GM12872 (cell line): ENCODE data around the gene TM9SF2.

Experiments used
- TF ChIP-seq, protein P1 (sequence below): IDR thresholded peaks from 3 replicates; pipeline ENCODE4 v1.5.1; 2011; ENCODE audit warnings: low read depth, mild to moderate bottlenecking, low read length, moderate library complexity; ENCODE audit not compliant: insufficient read depth

The TM9SF2 gene

DNA sequence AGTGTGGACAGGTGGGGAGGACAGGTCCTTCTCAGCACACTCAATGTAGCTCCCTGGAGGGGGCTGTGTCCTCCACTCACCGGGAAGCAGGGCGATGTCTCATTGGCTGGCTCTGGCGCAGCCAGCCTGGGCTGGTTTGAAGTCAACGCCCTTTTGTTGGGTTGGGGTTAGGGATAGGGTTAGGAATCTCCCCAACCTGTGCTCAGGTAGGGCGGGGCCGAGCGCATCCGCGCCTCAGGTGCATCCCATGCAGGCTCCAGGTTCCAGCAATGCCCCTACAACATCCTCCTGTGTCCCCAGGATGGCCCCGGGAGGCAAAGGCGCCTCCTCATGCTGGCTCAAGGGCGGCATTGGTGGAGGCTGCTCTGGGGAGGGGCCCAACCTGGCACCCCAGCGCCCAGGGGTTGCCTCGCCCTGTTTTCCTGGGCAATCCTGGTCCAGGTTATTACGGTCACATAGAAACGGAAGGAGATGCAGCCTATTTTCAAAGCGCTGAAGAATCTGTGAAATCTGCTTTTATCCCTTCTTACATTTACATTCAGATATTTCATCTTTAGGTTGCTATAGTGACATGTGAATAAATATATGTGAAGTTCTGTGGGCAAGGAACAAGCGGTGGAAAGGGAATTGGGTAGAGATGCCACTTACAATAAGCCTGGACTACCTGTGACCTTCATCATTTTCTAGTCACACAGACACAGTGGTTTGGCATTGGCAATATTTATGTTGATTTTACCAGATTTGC lies 74.3 kb downstream of the TM9SF2 start:
- TF ChIP-seq, protein P1, sequence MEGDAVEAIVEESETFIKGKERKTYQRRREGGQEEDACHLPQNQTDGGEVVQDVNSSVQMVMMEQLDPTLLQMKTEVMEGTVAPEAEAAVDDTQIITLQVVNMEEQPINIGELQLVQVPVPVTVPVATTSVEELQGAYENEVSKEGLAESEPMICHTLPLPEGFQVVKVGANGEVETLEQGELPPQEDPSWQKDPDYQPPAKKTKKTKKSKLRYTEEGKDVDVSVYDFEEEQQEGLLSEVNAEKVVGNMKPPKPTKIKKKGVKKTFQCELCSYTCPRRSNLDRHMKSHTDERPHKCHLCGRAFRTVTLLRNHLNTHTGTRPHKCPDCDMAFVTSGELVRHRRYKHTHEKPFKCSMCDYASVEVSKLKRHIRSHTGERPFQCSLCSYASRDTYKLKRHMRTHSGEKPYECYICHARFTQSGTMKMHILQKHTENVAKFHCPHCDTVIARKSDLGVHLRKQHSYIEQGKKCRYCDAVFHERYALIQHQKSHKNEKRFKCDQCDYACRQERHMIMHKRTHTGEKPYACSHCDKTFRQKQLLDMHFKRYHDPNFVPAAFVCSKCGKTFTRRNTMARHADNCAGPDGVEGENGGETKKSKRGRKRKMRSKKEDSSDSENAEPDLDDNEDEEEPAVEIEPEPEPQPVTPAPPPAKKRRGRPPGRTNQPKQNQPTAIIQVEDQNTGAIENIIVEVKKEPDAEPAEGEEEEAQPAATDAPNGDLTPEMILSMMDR = no peak

GRCh38 chr13:99577934-99578917 lies 77.0 kb downstream of the TM9SF2 start:
- TF ChIP-seq, protein P1 = no peak

DNA sequence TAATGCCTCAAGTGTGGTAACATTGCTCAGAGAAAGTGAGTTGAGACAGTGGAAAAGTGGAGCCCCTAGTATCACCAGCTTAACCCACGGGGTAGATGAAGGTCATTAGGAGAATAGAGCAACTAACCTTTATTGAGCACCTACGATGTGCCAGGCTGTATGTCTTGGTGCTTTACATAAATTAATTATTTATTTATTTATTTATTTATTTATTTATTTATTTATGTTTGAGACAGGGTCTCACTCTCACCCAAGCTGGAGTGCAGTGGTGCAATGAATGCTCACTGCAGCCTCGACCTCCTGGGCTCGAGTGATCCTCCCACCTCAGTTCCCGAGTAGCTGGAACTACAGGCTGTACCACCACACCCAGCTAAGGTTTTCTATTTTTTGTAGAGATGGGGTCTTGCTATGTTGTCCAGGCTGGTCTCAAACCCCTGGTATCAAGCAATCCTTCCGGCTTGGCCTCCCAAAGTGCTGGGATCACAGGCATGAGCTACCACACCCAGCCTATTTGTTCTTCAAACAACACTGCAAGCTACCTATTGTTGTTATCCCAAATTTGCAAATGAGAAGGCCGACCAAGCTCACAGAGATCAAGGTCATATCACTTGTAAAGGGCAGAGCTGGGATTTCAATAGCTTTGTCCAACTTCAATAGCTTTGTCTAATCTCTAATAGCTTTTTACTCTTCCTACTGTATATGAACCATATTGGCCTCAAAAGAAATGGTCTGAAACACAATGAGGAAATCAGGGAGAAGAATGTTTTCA lies 79.4 kb downstream of the TM9SF2 start:
- TF ChIP-seq, protein P1 = no peak

DNA sequence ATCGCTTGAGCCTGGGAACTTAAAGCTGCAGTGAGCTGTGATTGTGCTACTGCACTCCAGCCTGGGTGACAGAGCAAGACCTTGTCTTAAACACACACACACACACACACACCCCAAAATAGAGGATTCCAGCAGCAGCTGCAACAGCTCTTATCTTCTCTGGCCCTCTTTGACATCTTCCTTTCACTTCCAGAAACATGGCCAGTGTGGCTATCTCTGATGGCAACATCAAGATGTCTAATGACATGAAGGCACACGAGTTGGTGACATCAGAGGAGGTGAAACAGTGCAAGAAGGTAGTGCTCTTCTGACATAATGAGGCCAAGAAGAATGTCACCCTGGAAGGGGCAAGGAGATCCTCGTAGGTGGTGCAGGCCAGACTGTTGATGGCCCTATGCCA lies 81.2 kb downstream of the TM9SF2 start:
- TF ChIP-seq, protein P1 = no peak

DNA sequence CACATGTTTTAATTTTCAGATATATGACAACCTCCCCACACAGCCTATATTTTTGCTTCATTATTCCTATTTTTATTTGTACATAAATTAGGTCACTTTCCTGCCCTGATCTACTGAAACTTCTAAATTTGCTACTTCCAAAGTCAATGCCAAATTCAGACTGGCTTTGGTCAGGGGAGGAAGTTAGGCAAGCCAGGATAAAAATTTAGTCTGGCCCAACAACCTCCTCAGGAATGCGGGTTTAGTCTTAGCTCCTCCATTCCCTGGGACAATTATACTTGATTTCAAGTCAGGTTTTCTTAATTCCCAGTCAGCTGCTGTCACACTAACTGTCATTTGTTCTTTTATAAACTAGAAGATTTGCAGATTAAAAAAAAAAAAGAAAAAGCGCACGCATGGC lies 84.3 kb downstream of the TM9SF2 start:
- TF ChIP-seq, protein P1 = no peak

- TF ChIP-seq, protein P1 = no peak
Measured at GRCh38 chr13:99587021-99587420, 85.7 kb downstream of the TM9SF2 start.
